Mucosa of rectum (tissue), 2 donors: Measurements from ENCODE around the gene SSR1.
"Not testable (repeated sequence)": the region's sequence is repeated elsewhere in the genome, so short reads cannot be mapped to it uniquely, and the experiment has no call there.

ENCODE experiments used
- H3K27ac ChIP-seq, 2 donors: one replicate each; pipeline ENCODE4 v1.7.0; 2013; ENCODE audit warnings: inconsistent platforms in 2 of 2, low read depth in 2 of 2, low read length in 2 of 2
- H3K27me3 ChIP-seq, 2 donors: one replicate each; pipeline ENCODE4 v1.7.0; 2013; ENCODE audit warnings: low read length in 2 of 2; ENCODE audit not compliant: control insufficient read depth in 2 of 2, insufficient read depth in 2 of 2
- H3K36me3 ChIP-seq, 2 donors: one replicate each; pipeline ENCODE4 v1.7.0; 2013; ENCODE audit warnings: low read length in 2 of 2; ENCODE audit not compliant: control insufficient read depth in 2 of 2, insufficient read depth in 2 of 2
- H3K4me1 ChIP-seq, 2 donors: one replicate each; pipeline ENCODE4 v1.7.0; 2013; ENCODE audit warnings: low read length in 2 of 2, mild to moderate bottlenecking in 1 of 2; ENCODE audit not compliant: control insufficient read depth in 2 of 2, insufficient read depth in 2 of 2
- H3K4me3 ChIP-seq, 2 donors: one replicate each; pipeline ENCODE4 v1.7.0; 2013; ENCODE audit warnings: low read length in 2 of 2
- H3K9ac ChIP-seq, 2 donors: one replicate each; pipeline ENCODE4 v1.7.0; 2013; ENCODE audit warnings: low read length in 2 of 2, low read depth in 1 of 2, mild to moderate bottlenecking in 1 of 2
- H3K9me3 ChIP-seq, 2 donors: one replicate each; pipeline ENCODE4 v1.7.0; 2013; ENCODE audit warnings: low read length in 2 of 2; ENCODE audit not compliant: control insufficient read depth in 2 of 2
- donor health status: healthy.
- donor health status: Normal muscosa, but diverticular disease.

The SSR1 gene

DNA sequence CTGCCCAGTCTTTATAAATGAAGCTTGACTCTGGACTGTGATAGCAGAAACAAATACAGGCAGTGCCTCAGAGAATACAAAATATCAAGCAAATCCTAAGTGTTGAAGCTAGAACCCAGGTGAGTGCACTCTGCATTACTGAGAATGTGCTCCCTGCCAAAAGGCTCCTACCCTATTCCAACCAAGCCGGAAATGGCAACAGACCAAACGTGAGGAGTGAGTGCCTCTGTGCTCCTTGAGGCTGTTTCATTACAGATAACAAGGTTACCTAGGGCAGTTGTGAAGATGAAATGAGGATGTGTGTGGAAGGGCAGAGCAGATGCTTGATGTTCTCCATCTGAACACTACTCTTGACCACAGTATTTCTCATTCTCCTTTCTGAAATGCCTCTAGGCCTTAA is 29.3 kb downstream of the SSR1 start:
- H3K27me3 ChIP-seq, result no peaks in the 10 kb centered on the region
- H3K4me3 ChIP-seq, result no peak overlapping the region
- no peak overlapping the region for H3K9ac ChIP-seq
- peaks cover 15 to 26% of the 10 kb centered on the region in 2 donors for H3K36me3 ChIP-seq
- no peaks in the 10 kb centered on the region for H3K9me3 ChIP-seq
- H3K4me1 ChIP-seq, result no peaks in the 10 kb centered on the region
- no peak overlapping the region for H3K27ac ChIP-seq

DNA sequence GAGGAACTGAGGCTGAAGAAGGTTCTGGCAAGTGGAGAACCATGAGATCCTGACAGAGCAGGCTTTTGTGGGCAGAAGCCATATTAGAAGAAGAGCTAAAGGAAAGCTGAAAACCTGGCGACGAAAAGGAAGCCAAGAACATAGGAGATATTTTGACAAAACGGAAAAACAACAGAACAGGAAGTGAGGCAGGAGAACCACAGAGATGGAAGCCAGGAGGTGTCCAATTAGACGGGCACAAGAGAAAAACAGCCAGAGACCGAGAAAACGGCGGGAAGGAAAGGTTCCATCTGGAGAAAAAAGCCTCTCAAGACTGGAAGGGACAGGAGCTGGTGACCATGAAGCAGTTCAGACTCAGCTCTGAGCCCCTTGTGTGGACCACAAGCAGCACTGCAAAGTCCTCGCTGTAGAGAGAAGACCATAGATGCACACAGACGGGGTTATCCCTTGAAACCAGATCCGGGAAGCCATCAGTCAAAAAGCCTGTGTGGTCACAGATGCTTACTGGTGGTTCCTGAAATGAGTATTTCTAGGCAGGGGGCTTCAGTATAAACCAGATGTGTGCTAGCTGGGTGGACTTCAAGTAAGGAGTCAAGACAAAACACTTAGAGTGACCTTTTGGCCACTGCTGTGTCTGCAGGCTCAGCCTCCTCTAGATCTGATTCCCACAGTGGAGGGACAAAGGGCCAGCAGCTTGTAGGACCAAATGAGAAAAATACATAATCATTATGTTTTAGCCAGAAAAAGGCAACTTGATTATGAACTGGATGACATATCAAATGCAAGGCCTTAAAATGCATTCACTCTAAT is 30.7 kb downstream of the SSR1 start:
- H3K36me3 ChIP-seq, result peaks cover 8 to 18% of the 10 kb centered on the region in 2 donors
- no peaks in the 10 kb centered on the region for H3K27me3 ChIP-seq
- peaks cover 2 to 4% of the 10 kb centered on the region in 2 donors for H3K4me1 ChIP-seq
- H3K9me3 ChIP-seq, result no peaks in the 10 kb centered on the region
- H3K27ac ChIP-seq, result no peak overlapping the region
- no peak overlapping the region for H3K4me3 ChIP-seq
- no peak overlapping the region for H3K9ac ChIP-seq

DNA sequence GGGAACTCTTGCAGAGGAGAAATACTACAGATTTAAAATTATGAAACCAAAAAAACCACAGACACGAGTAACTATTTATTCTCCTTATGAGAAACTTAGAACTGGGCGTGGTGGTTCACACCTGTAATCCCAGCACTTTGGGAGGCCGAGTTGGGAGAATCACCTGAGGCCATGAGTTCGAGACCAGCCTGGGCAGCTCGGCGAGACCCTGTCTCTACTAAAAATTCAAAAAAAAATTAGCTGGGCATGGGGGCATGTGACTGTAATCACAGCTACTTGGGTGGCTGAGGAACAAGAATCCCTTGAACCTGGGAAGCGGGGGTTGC is 36.8 kb downstream of the SSR1 start:
- no peak overlapping the region for H3K27ac ChIP-seq
- no peak overlapping the region for H3K4me3 ChIP-seq
- no peaks in the 10 kb centered on the region for H3K9me3 ChIP-seq
- H3K4me1 ChIP-seq, result peaks cover 2 to 4% of the 10 kb centered on the region in 2 donors
- H3K36me3 ChIP-seq, result no peaks in the 10 kb centered on the region
- no peak overlapping the region for H3K9ac ChIP-seq
- no peaks in the 10 kb centered on the region for H3K27me3 ChIP-seq

DNA sequence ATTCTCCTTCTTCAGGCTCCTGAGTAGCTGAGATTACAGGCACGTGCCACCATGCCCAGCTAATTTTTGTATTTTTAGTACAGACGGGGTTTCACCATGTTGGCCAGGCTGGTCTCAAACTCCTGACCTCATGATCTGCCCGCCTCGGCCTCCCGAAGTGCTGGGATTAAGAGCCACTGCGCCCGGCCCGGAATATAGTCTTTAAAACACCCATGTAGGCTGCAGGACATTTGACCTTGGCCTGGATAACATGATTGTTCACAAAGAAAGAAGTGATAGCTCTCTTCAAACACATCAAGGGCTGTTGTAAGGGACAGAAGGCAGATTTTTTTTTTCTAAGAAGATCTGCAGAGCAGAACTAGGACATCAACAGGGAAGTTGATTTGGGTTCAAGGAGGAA is 38.5 kb downstream of the SSR1 start:
- not testable (repeated sequence) for H3K9me3 ChIP-seq, H3K9ac ChIP-seq, H3K4me1 ChIP-seq, H3K27ac ChIP-seq, H3K4me3 ChIP-seq, H3K27me3 ChIP-seq, H3K36me3 ChIP-seq

DNA sequence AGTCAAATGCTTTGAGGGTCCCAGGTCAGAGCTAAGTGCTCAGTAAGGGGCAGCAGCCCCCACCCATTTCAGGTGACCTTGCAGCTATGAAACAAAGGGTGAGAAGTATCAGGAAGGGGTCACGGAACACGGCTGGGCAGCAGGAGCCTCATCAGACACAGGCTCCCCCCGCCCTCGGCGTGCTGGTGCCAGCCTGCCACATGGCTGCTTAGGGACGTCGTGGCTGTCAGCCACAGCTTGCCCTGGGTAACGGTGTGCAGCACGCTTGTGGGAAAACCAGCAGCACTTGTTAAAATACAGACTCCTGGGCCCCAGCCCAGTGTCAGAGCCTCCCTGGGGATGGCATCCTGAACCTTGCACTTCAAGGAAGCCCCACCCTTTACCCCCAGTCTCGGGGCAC is 39.3 kb downstream of the SSR1 start:
- Histone ChIP-seq H3K9me3 (no peaks in the 10 kb centered on the region), H3K9ac (no peak overlapping the region), H3K27ac (no peak overlapping the region), H3K27me3 (no peaks in the 10 kb centered on the region), H3K4me1 (peaks cover 2 to 4% of the 10 kb centered on the region in 2 donors), H3K36me3 (no peaks in the 10 kb centered on the region), H3K4me3 (no peak overlapping the region)

DNA sequence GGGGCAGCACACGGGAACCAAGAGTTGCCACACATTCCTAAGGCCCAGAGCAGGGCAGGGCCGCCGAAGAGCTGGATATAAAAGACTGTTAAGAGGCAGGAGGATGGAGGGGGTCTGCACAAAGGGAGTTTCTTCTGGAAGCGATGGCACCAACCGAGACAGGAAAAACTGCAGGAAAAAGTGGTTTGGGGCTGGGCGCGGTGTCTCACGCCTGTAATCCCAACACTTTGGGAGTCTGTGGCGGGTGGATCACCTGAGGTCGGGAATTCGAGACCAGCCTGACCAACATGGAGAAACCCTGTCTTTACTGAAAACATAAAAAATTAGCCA is 41.8 kb downstream of the SSR1 start:
- Histone ChIP-seq H3K27me3 (no peaks in the 10 kb centered on the region), H3K9ac (no peak overlapping the region), H3K36me3 (no peaks in the 10 kb centered on the region), H3K4me1 (no peaks in the 10 kb centered on the region), H3K9me3 (no peaks in the 10 kb centered on the region), H3K4me3 (no peak overlapping the region), H3K27ac (no peak overlapping the region)

DNA sequence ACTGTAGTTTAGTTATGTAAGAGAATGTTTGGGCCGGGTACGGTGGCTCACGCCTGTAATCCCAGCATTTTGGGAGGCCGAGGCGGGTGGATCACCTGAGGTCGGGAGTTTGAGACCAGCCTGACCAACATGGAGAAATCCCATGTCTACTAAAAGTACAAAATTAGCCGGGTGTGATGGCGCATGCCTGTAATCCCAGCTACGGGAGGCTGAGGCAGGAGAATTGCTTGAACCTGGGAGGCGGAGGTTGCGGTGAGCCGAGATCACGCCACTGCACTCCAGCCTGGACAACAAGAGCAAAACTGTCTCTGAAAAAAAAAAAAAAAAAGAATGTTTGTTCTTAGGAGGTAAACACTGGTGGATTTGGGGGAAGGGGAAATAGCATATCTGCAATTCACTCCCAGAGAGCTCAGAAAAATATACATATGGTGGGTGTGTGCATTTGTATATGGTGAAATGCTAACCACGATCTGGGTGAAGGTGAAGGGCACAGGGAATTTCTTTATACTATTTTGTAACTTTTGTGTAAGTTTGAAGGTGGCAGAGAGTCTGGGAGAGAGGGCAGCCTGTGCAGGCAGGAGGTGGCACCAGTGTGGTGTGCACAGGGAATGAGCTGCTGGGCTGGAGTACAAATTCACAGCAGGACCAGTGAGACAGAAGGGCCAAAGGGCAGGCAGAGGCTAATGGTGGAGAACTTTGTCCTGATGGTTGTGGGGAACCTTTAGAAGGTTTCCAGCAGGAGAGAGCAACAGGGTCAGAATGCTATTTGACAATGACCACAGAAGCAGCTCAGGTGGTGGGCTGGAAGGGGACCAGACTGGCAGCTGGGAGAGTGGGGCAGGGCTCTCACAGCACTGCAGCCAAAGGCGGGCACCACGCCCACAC is 42.4 kb downstream of the SSR1 start:
- H3K36me3 ChIP-seq, result no peaks in the 10 kb centered on the region
- H3K27ac ChIP-seq, result no peak overlapping the region
- H3K27me3 ChIP-seq, result no peaks in the 10 kb centered on the region
- no peaks in the 10 kb centered on the region for H3K4me1 ChIP-seq
- no peak overlapping the region for H3K4me3 ChIP-seq
- H3K9ac ChIP-seq, result no peak overlapping the region
- H3K9me3 ChIP-seq, result no peaks in the 10 kb centered on the region

DNA sequence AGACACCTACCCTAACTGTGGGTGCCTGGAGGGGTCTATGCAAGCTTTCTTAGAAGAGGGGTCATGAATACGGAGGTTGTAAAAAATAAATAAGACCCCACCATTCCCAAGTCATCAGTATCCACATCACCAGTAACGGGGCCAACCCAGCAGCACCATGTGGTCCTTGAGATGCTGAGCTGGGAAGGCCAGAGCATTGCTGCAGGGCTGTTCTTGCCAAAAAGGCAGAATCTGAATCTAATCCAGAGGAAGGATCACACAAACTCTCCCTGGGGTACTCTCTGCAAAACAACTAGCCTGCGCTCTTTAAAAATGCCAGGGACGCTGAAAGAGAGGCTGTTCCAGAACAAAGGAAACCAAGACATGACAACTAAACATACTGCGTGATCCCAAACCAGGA is 43.2 kb downstream of the SSR1 start:
- no peaks in the 10 kb centered on the region for H3K4me1 ChIP-seq
- no peaks in the 10 kb centered on the region for H3K27me3 ChIP-seq
- no peaks in the 10 kb centered on the region for H3K36me3 ChIP-seq
- no peaks in the 10 kb centered on the region for H3K9me3 ChIP-seq
- no peak overlapping the region for H3K27ac ChIP-seq
- no peak overlapping the region for H3K4me3 ChIP-seq
- H3K9ac ChIP-seq, result no peak overlapping the region

DNA sequence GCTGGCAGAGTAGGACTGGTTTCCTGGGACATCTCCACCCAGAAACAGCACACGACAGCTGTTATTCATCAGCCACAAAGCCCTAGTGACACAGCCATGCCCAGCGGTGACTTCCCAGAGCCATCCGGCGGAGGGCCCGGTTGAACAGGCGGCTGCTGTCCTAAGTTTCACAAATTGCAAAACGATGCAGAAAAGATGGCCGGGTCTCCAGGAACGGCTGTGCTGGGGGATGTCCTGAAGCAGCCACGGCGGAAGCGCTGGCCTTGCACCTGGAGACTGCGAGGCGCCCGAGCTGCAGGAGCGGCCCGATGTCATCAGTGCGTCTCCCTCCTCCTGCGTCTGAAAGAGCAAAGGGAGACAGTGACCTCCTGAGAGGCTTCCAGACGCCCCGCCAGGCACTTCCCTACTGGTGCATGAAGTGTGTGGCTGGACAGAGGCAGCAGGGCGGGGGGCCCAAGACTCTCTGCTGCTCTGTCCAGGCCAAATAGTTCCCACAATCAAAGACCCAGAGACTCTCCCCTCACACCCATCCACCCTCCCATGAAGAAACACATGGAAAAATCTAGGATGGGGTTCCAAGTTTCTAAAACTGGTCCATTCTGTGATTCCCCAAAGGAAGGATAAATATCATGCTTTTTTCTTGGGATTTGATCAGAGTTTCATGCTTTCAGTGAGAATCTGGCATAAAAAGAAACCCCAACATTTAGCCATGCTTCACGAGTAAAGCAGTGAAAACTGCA is 44.0 kb downstream of the SSR1 start:
- Histone ChIP-seq H3K36me3 (no peaks in the 10 kb centered on the region), H3K27me3 (no peaks in the 10 kb centered on the region), H3K27ac (no peak overlapping the region), H3K9me3 (no peaks in the 10 kb centered on the region), H3K9ac (no peak overlapping the region), H3K4me1 (no peaks in the 10 kb centered on the region), H3K4me3 (no peak overlapping the region)

DNA sequence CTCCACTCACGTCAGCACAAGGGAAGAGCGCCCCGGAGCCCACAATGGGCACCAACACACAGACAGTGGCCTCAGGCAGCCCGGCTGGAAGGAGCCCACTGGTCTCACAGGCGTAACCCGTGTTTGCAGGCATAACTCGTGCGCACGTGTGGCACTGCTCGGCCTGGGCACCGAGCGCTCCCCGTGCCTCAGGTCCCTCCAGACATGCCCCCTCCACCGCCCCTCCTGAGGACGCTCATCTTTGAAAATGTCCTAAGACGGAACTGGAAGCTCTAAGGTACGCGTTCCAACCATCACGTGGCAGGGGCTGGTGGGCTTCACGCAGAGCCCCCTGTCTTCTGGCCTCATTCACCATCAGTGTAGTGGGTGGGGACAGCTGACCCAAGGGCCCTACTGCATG is 44.6 kb downstream of the SSR1 start:
- Histone ChIP-seq H3K27me3 (no peaks in the 10 kb centered on the region), H3K9ac (no peak overlapping the region), H3K4me3 (no peak overlapping the region), H3K9me3 (no peaks in the 10 kb centered on the region), H3K27ac (no peak overlapping the region), H3K4me1 (no peaks in the 10 kb centered on the region), H3K36me3 (no peaks in the 10 kb centered on the region)
